SK-N-SH (cell line): ENCODE results near the gene SH2B2. TPM values are rescaled to one million over a fixed set of nuclear protein-coding genes. Genes with fewer than 3 reads are reported as not detected.

Experiments used
- CTCF ChIA-PET: fragments of 300-600, 350-600 bp; formaldehyde crosslinking; extraction: SDS; loops from one replicate; lab custom pipeline; 2021; lab: Yijun Ruan, JAX
- POLR2A ChIA-PET: fragments of 350-600 bp; sonication (Branson Sonifier 250); formaldehyde crosslinking; extraction: SDS; loops from one replicate; lab custom pipeline; 2020; ENCODE audit warnings: antibody characterized with exemption, inconsistent platforms; lab: Yijun Ruan, JAX
- DNase-seq: peaks from one replicate; pipeline ENCODE4 v3.0.0; 2012
- H2AFZ ChIP-seq: fragments of 200-600 bp; sonication (generic); 2 replicates; pipeline ENCODE4 v1.8.1; 2016; ENCODE audit warnings: antibody characterized with exemption, mild to moderate bottlenecking, low read depth
- H3F3A ChIP-seq: fragments of 200-600 bp; sonication (generic); replicated peaks from 2 replicates; pipeline ENCODE3; 2016; ENCODE audit warnings: antibody characterized with exemption, mild to moderate bottlenecking; ENCODE audit not compliant: insufficient read depth
- H3K27ac ChIP-seq, 2 experiments: fragments of 200-500 bp in 1 of 2; fragments of 200-600 bp in 1 of 2; sonication (Bioruptor generic) in 1 of 2; sonication (generic), shearing (Covaris generic) in 1 of 2; 2 replicates each; pipeline versions ENCODE4 v1.5.1 to v1.6.1; 2014 to 2016; ENCODE audit warnings: low read depth in 2 of 2, inconsistent platforms in 1 of 2, low read length in 1 of 2, mild to moderate bottlenecking in 1 of 2, mixed read lengths in 1 of 2
- H3K27me3 ChIP-seq: fragments of 200-600 bp; sonication (generic), shearing (Covaris generic); 2 replicates; pipeline ENCODE4 v1.6.1; 2016; ENCODE audit warnings: mixed run types; ENCODE audit not compliant: insufficient read depth
- H3K36me3 ChIP-seq, 2 experiments: fragments of 200-500 bp in 1 of 2; fragments of 200-600 bp in 1 of 2; sonication (Bioruptor generic) in 1 of 2; sonication (generic) in 1 of 2; replicated peaks in 1 of 2; 2 replicates each; pipeline versions ENCODE3 to v1.5.1; 2014 to 2016; ENCODE audit warnings: low read length in 1 of 2, mild to moderate bottlenecking in 1 of 2; ENCODE audit not compliant: insufficient read depth in 2 of 2, control insufficient read depth in 1 of 2
- H3K4me1 ChIP-seq, 2 experiments: fragments of 200-500 bp in 1 of 2; fragments of 200-600 bp in 1 of 2; sonication (Bioruptor generic) in 1 of 2; sonication (generic), shearing (Covaris generic) in 1 of 2; 2 replicates each; pipeline versions ENCODE4 v1.5.1 to v1.6.1; 2014 to 2016; ENCODE audit warnings: low read depth in 1 of 2, low read length in 1 of 2, mixed run types in 1 of 2; ENCODE audit not compliant: insufficient read depth in 2 of 2, control insufficient read depth in 1 of 2
- H3K4me2 ChIP-seq: fragments of 200-600 bp; sonication (generic), shearing (Covaris generic); 2 replicates; pipeline ENCODE4 v1.6.1; 2017; ENCODE audit warnings: mixed run types
- H3K4me3 ChIP-seq, 2 experiments: fragments of 200-500 bp in 1 of 2; fragments of 200-600 bp in 1 of 2; sonication (Bioruptor generic) in 1 of 2; sonication (generic), shearing (Covaris generic) in 1 of 2; 2 replicates each; pipeline versions ENCODE4 v1.5.1 to v1.8.1; 2014 to 2016; ENCODE audit warnings: low read depth in 2 of 2, inconsistent platforms in 1 of 2, low read length in 1 of 2, mild to moderate bottlenecking in 1 of 2, mixed read lengths in 1 of 2, moderate library complexity in 1 of 2
- H3K79me2 ChIP-seq: fragments of 200-600 bp; sonication (generic); 2 replicates; pipeline ENCODE4 v1.8.1; 2017; ENCODE audit warnings: mild to moderate bottlenecking; ENCODE audit not compliant: insufficient read depth
- H3K9ac ChIP-seq: fragments of 200-600 bp; sonication (generic); 2 replicates; pipeline ENCODE4 v1.6.1; 2017; ENCODE audit warnings: mixed run types
- H3K9me2 ChIP-seq: fragments of 200-600 bp; sonication (generic); 2 replicates; pipeline ENCODE4 v1.6.1; 2017; ENCODE audit warnings: mixed run types
- H3K9me3 ChIP-seq: fragments of 200-600 bp; sonication (generic); 2 replicates; pipeline ENCODE4 v1.6.1; 2017; ENCODE audit warnings: mixed run types, mild to moderate bottlenecking, moderate library complexity
- H4K20me1 ChIP-seq: fragments of 200-600 bp; sonication (generic); 2 replicates; pipeline ENCODE4 v1.6.1; 2017; ENCODE audit warnings: mild to moderate bottlenecking, mixed run types; ENCODE audit not compliant: insufficient read depth
- ELF1 ChIP-seq: IDR thresholded peaks from 2 replicates; pipeline ENCODE4 v1.4.0; 2012
- EP300 ChIP-seq, 2 experiments: IDR thresholded peaks; 2 replicates each; pipeline versions ENCODE4 v1.4.0 to v1.6.1; 2012; ENCODE audit warnings: borderline replicate concordance in 1 of 2, low read depth in 1 of 2, low read length in 1 of 2
- FOSL2 ChIP-seq: IDR thresholded peaks from 2 replicates; pipeline ENCODE4 v1.4.0; 2012; ENCODE audit warnings: low read depth, mild to moderate bottlenecking, moderate library complexity, borderline replicate concordance
- FOXJ3 ChIP-seq: sonication (generic); formaldehyde crosslinking; IDR thresholded peaks from 2 replicates; pipeline ENCODE4 v1.5.1; 2020; ENCODE audit warnings: mild to moderate bottlenecking, missing genetic modification reagents
- FOXM1 ChIP-seq: IDR thresholded peaks from 2 replicates; pipeline ENCODE4 v1.4.0; 2012; ENCODE audit warnings: low read depth, mild to moderate bottlenecking
- GABPA ChIP-seq: IDR thresholded peaks from 2 replicates; pipeline ENCODE4 v1.4.0; 2012; ENCODE audit warnings: low read depth, mild to moderate bottlenecking
- GATA2 ChIP-seq: sonication (generic); formaldehyde crosslinking; IDR thresholded peaks from 2 replicates; pipeline ENCODE4 v1.5.0; 2020; ENCODE audit warnings: mild to moderate bottlenecking, missing genetic modification reagents
- MEF2A ChIP-seq: IDR thresholded peaks from 2 replicates; pipeline ENCODE4 v1.4.0; 2012; ENCODE audit warnings: low read depth, borderline replicate concordance
- MXI1 ChIP-seq: IDR thresholded peaks from 2 replicates; pipeline ENCODE4 v1.6.1; 2012; ENCODE audit warnings: mild to moderate bottlenecking, low read depth, low read length, improper control_type of control experiment
- NRF1 ChIP-seq: IDR thresholded peaks from 2 replicates; pipeline ENCODE4 v1.6.1; 2012; ENCODE audit warnings: low read depth, mild to moderate bottlenecking, low read length
- RAD21 ChIP-seq: IDR thresholded peaks from 2 replicates; pipeline ENCODE4 v1.6.1; 2012; ENCODE audit warnings: mild to moderate bottlenecking, low read length
- RCOR1 ChIP-seq: fragments of 150-350 bp; IDR thresholded peaks from 2 replicates; pipeline ENCODE4 v1.6.1; 2017; ENCODE audit warnings: antibody characterized with exemption, low read length
- SIN3A ChIP-seq: IDR thresholded peaks from 2 replicates; pipeline ENCODE4 v1.6.1; 2012; ENCODE audit warnings: low read depth, mild to moderate bottlenecking, low read length, moderate library complexity, borderline replicate concordance
- TCF12 ChIP-seq: IDR thresholded peaks from 2 replicates; pipeline ENCODE4 v1.4.0; 2012
- WGBS: methylation state at CpG from one replicate; pipeline ENCODE4 v1.1.6; 2017; ENCODE audit warnings: low lambda C conversion rate; 5-methylcytosine and 5-hydroxymethylcytosine counted together
- polyA plus RNA-seq, 3 experiments: library from polyadenylated mRNA; depleted of rRNA; stranded (reverse); fragments of >200 nt; gene quantifications; 2 replicates each; pipeline ENCODE4 v1.2.3, GENCODE V29; 2012
- TF ChIP-seq, protein P1 (sequence below): fragments of 200-600 bp; sonication (generic); IDR thresholded peaks from 2 replicates; pipeline ENCODE4 v1.6.1; 2017; ENCODE audit warnings: antibody characterized with exemption, mild to moderate bottlenecking, moderate library complexity
- TF ChIP-seq, protein P2 (sequence below): fragments of 150-350 bp; IDR thresholded peaks from 2 replicates; pipeline ENCODE4 v1.6.1; 2016; ENCODE audit warnings: mild to moderate bottlenecking, low read depth, low read length
- TF ChIP-seq, protein P3 (sequence below): IDR thresholded peaks from 2 replicates; pipeline ENCODE4 v1.4.0; 2012; ENCODE audit warnings: low read depth, borderline replicate concordance

Gene SH2B2
- polyA plus RNA-seq, 1 of the 3 experiments (the other 2 are of a cell fraction) = 4.7 TPM

DNA sequence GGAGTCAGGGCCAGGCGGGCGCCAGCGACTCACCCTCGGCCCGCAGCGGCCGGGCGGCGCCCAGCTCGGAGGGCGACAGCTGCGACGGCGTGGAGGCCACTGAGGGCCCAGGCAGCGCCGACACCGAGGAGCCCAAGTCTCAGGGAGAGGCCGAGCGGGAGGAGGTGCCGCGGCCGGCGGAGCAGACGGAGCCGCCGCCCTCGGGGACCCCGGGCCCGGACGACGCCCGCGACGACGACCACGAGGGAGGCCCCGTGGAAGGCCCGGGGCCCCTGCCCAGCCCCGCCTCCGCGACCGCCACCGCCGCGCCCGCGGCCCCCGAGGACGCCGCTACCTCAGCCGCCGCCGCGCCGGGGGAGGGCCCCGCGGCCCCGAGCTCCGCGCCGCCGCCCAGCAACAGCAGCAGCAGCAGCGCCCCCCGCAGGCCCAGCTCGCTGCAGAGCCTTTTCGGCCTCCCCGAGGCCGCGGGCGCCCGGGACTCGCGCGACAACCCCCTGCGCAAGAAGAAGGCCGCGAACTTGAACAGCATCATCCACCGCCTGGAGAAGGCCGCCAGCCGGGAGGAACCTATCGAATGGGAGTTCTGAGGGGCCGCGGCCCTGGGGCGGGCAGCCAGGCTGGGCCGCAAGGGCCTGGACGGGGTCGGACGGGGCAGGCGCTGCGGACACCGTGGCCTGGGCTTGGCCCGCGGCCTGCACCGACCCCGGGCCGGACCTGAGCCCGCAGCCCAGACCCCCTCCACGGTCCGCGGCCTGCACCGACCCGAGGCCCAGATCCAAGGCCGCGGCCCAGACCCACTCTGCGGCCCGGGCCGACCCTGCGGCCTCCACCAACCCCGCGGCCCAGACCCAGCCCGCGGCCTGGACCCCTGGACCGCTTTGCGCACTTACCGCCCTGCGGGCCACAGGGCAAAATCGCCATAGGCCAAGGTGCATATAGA, 37.9 kb upstream of the SH2B2 start:
- no peak overlapping the region for H2AFZ ChIP-seq
- CTCF ChIA-PET = interaction anchor here (1.4 to 9.3 kb wide), 3 partner anchors 12 to 24 kb away, joined by 6 to 85 read pairs (median 8); no protein-coding TSS in a partner anchor
- no peaks in the 10 kb centered on the region for H3K9me3 ChIP-seq
- H3K79me2 ChIP-seq = no peaks in the 10 kb centered on the region
- H3K27me3 ChIP-seq = no peaks in the 10 kb centered on the region
- H3K27ac ChIP-seq = no peak overlapping the region
- WGBS = 94% methylated on average over 60 of the region's 117 CpGs
- POLR2A ChIA-PET = no interaction called here
- H3K36me3 ChIP-seq = peaks cover 5 to 12% of the 10 kb centered on the region in 2 experiments
- H3K4me3 ChIP-seq = no peak overlapping the region
- H3K4me2 ChIP-seq = no peak overlapping the region
- TF ChIP-seq, protein P1, sequence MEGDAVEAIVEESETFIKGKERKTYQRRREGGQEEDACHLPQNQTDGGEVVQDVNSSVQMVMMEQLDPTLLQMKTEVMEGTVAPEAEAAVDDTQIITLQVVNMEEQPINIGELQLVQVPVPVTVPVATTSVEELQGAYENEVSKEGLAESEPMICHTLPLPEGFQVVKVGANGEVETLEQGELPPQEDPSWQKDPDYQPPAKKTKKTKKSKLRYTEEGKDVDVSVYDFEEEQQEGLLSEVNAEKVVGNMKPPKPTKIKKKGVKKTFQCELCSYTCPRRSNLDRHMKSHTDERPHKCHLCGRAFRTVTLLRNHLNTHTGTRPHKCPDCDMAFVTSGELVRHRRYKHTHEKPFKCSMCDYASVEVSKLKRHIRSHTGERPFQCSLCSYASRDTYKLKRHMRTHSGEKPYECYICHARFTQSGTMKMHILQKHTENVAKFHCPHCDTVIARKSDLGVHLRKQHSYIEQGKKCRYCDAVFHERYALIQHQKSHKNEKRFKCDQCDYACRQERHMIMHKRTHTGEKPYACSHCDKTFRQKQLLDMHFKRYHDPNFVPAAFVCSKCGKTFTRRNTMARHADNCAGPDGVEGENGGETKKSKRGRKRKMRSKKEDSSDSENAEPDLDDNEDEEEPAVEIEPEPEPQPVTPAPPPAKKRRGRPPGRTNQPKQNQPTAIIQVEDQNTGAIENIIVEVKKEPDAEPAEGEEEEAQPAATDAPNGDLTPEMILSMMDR = 0 out of 2 replicates have a peak, but pooled peaks have one; percentile 17
- TF ChIP-seq RCOR1 = no peak
- H3K4me1 ChIP-seq = peaks cover 0 to 34% of the 10 kb centered on the region in 2 experiments; a peak in 2 of 4 replicates
- H3K9me2 ChIP-seq = no peaks in the 10 kb centered on the region
- no peaks in the 10 kb centered on the region for H3F3A ChIP-seq
- H4K20me1 ChIP-seq = no peaks in the 10 kb centered on the region
- no peak overlapping the region for H3K9ac ChIP-seq
- DNase-seq = peak; percentile 49

DNA sequence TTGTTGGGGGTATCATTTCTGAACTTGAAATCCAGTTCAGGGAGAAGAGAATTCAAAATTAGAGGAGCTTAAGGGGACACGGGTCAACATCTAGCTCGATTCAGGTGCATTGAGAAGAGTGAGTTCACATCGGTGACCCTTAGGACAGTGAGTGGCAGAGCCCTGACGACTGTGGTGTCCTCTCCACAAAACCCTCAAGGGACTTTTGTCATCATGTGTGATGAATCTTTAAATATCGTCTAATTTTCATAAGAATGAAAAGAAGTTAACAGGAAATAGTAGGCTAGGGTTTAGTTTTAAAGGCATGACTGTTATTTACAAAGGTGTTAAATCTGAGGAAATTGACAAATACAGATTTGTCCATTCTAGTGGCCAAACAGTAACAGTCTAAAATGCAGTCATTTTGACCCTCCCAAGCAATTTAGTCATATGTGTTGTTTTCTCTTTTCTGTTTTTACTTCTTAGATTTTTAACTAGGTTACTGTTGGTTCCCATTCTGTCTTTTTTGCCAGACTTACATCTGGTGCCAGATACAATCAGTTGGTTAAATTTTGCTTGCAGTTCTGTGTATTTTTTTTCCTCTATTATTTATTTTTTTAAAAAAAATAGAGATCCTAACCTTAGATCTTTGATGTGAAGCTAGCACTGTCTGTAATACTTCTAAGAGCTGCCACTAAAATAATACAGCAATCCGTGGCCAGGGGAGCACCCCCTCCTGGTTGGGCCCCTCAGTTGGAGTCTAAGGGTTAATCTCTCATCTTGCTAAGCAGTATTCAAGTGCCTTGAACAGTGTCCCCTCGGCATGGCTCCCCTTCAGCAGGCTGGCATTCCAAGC, 34.9 kb upstream of the SH2B2 start:
- no peak overlapping the region for H2AFZ ChIP-seq
- no peaks in the 10 kb centered on the region for H3K79me2 ChIP-seq
- ChIA-PET CTCF (interaction anchor here (0.7 to 9.3 kb wide), 13 partner anchors 10 to 713 kb away, joined by 3 to 85 read pairs (median 6); no protein-coding TSS in a partner anchor), POLR2A (interaction anchor here (1.1 kb wide), 1 partner anchor 19 kb away, joined by 8 read pairs; no protein-coding TSS in a partner anchor)
- H3K27me3 ChIP-seq = no peaks in the 10 kb centered on the region
- DNase-seq = peak; percentile 75
- peak overlapping the region in 1 of 2 experiments; percentile 91; a peak in 2 of 4 replicates for H3K27ac ChIP-seq
- 65% methylated on average over 7 of the region's 7 CpGs for WGBS
- no peaks in the 10 kb centered on the region for H4K20me1 ChIP-seq
- H3K9me2 ChIP-seq = no peaks in the 10 kb centered on the region
- H3K4me2 ChIP-seq = no peak overlapping the region
- no peak overlapping the region for H3K9ac ChIP-seq
- no peak overlapping the region; a peak in 1 of 4 replicates for H3K4me3 ChIP-seq
- H3K4me1 ChIP-seq = peaks cover 0 to 40% of the 10 kb centered on the region in 2 experiments; a peak in 2 of 4 replicates
- no peaks in the 10 kb centered on the region for H3F3A ChIP-seq
- H3K9me3 ChIP-seq = no peaks in the 10 kb centered on the region
- H3K36me3 ChIP-seq = peaks cover 0 to 14% of the 10 kb centered on the region in 2 experiments
- TF ChIP-seq EP300 (IDR thresholded peaks at IDR 0.05; ENCODE audit: borderline replicate concordance in 1 of 2, low read depth in 1 of 2, low read length in 1 of 2) = peak in 1 of 2 experiments; percentile 71; a peak in 2 of 4 replicates
- TF ChIP-seq MXI1 = no peak
- peak; percentile 2; the same call in 1 of the 2 replicates for TF ChIP-seq RAD21
- TF ChIP-seq FOXJ3 (CRISPR knock-in tag) = no peak
- TF ChIP-seq NRF1 = no peak
- no peak for TF ChIP-seq GABPA
- TF ChIP-seq, protein P2, sequence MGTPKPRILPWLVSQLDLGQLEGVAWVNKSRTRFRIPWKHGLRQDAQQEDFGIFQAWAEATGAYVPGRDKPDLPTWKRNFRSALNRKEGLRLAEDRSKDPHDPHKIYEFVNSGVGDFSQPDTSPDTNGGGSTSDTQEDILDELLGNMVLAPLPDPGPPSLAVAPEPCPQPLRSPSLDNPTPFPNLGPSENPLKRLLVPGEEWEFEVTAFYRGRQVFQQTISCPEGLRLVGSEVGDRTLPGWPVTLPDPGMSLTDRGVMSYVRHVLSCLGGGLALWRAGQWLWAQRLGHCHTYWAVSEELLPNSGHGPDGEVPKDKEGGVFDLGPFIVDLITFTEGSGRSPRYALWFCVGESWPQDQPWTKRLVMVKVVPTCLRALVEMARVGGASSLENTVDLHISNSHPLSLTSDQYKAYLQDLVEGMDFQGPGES = no peak
- TF ChIP-seq, protein P3, sequence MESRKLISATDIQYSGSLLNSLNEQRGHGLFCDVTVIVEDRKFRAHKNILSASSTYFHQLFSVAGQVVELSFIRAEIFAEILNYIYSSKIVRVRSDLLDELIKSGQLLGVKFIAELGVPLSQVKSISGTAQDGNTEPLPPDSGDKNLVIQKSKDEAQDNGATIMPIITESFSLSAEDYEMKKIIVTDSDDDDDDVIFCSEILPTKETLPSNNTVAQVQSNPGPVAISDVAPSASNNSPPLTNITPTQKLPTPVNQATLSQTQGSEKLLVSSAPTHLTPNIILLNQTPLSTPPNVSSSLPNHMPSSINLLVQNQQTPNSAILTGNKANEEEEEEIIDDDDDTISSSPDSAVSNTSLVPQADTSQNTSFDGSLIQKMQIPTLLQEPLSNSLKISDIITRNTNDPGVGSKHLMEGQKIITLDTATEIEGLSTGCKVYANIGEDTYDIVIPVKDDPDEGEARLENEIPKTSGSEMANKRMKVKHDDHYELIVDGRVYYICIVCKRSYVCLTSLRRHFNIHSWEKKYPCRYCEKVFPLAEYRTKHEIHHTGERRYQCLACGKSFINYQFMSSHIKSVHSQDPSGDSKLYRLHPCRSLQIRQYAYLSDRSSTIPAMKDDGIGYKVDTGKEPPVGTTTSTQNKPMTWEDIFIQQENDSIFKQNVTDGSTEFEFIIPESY = no peak
- no peak for TF ChIP-seq FOXM1
- TF ChIP-seq TCF12 = no peak
- peak; percentile 69 for TF ChIP-seq GATA2
- TF ChIP-seq MEF2A = no peak
- TF ChIP-seq FOSL2 = no peak
- TF ChIP-seq SIN3A = no peak
- TF ChIP-seq ELF1 = no peak
